Measurements from ENCODE around the gene PCYT1A.
"Not testable (repeated sequence)": the region's sequence is repeated elsewhere in the genome, so short reads cannot be mapped to it uniquely, and the experiment has no call there.

PCYT1A gene
- 47.7 to 67.9 reads per million in 2 donors for total RNA-seq

DNA sequence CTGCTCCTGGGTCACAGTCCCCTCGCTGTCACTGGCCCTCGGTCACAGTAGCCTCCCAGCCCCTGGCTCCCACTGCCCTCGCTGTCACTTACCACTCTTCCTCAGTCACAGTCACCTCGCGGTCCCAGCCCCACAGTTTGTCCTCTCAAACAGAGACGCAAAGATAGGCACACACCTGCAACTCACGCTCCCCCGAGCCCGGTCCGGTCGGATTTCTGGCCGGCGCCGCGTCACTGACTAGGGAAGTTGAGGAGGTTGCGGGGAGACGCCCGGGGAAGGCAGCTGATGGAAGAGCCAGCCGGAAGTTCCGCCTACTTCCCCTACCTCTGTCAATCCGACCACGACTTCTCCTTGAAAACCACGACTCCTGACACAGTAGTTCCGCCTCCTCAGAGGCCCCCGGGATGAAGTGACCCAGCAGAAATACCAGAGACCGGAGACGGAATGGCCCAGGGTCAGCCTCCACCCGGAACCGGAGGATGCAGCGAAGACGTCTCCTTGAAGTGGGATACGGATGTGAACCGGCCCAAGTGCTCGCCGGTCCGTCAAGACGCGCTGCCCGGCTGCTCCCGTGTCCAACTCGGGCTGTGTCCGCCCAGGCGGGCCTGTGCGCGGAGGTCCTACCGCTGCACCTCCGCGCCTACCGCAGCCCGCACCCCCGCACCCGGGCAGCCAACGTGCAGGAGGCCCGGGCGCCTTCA lies at the start of gene PCYT1A:
Gene PCYT1A (minus strand): TSS at position 287 of the 701 bp plus-strand sequence. CDS start 17,195 bp downstream, outside the sequence.
- DNase-seq = peak; percentile 50 to 90 (median 64)

DNA sequence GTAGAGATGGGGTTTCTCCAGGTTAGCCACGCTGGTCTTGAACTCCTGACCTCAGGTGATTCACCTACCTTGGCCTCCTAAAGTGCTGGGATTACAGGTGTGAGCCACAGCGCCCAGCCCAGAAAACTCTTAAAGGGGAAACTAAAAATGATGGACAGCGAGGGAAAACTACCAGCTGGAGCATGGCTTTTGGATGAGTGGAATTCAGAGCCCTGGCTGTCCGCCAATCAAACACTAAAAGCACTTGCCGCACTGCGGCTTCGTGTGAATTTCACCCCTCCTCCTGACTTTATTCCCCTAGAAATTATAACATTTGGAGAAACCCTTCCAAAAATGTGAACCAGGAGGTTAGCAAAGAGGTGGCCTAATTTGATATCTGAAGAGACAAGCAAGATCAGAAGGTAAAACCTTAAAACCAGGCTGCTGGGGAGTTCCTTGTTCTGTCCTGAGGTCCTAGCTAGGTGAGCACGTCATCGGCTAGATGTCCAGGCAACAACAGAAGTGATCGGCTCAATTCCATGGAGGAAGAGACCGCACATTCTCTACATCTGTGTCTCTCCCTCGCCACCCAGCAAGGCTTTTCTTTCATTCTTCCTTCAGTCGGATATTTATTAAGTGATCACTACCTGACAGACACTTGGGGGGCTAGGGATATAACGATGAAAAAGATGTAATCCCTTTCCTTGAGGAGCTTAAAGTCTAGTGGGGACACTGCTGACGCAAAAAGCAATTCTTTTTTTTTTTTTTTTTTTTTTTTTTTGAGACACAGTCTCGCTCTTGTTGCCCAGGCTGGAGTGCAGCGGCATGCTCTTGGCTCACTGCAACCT lies 49.0 kb upstream of the PCYT1A start:
- no peak for DNase-seq

DNA sequence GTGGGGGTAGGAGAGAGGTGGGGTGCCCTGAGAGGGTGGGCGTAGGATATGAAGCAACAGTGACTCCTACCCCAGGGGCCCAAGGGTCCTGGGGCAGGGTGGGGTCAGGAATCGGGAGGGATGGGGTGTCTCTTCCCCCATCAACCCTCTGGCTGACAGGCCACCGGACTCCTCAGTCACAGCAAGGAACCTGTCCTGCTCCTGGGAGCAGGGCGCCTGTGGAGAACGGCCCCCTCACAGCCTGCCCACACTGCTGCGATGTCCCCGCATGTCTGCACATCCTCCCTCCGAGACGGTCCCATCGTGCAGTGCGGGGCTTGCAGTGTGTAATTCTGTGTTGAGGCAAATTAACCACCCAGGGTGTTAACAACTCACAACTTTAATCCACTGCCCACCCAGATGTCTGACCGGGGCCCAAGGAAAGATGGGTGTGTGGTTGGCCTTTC lies 48.0 kb upstream of the PCYT1A start:
- DNase-seq = no peak

DNA sequence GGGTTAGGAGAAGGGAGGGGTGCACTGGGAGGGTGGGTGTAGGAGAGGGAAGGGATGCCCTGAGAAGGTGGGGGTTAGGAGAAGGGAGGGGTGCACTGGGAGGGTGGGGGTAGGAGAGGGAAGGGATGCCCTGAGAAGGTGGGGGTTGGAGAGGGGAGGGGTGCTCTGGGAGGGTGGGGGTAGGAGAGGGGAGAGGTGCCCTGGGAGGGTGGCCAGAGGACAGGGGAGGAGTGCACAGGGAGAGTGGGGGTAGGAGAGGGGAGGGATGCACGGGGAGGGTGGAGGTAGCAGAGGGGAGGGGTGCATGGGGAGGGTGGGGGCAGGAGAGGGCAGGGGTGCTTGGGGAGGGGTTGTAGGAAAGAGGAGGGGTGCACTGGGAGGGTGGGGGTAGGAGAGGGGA lies 47.5 kb upstream of the PCYT1A start:
- DNase-seq = no peak

DNA sequence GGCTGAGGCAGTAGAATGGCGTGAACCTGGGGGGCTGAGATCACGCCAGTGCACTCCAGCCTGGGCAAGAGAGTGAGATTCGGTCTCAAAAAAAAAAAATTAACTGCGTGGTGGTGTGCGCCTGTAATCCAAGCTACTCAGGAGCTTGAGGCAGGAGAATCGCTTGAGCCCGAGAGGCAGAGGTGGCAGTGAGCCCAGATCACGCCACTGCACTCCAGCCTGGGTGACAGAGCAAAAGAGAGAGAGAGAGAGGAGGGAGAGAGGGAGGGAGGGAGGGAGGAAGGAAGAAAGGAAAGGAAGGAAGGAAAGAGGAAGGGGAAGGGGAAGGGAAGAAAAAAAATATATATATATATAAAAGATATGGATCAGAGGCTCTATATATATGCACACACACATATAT lies 44.6 kb upstream of the PCYT1A start:
- no peak for DNase-seq

DNA sequence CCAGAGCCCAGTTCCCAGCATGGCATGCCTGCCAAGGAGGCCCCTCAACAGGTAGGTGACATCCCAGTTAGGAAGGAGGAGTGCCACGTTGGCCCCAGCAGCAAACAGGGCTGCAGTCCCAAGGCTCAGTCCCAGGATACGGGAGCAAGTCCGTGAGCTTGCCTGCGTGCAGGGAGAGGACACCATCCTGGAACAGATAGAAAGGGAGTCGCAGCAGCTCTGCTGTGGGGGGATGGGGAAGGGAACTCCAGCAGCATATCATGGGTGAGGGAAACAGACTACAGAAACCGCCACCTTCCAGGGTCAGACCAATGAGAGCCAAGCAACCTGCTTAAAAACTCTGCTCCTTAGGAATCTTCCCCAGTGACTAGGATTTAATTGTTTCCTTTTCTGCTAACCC lies 39.9 kb upstream of the PCYT1A start:
- no peak for DNase-seq

DNA sequence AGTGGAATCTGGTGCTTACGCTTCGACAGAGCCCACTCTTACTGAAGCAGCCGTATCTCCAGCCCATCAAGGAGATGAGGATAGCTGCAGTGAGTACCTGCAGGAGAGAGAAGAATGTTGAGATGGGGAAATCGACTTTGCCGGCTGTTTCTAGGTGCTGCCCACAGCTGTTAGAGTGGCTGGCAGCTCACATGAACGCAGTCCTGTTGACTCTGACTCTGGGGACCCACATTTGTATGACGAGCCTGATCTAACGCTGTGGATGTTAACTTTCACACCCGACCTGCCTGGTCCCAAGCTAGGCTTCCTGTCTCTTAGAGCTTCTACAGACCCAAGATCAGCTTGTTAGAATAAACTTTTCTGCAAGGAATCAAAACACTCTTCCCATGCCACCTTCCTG lies 39.4 kb upstream of the PCYT1A start:
- no peak for DNase-seq

DNA sequence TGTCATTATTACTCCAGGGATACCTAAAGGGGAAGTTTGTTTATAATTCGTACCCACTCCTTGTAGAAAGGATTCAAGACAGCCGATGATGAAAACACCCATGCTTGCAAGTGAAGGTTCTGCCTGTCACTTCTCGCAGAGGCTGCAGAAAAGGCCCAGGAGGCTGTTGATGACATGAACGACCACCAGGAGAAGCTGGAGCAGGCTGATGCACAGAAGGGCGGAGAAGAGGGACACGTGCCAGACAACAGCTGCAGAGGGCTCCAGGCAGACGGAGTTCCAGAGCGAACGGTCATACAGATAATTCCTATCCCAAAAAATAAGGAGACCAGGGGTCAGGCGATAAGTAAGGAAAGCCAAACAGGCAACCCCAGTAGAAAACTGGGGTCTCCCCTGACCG lies 36.2 kb upstream of the PCYT1A start:
- DNase-seq = no peak

DNA sequence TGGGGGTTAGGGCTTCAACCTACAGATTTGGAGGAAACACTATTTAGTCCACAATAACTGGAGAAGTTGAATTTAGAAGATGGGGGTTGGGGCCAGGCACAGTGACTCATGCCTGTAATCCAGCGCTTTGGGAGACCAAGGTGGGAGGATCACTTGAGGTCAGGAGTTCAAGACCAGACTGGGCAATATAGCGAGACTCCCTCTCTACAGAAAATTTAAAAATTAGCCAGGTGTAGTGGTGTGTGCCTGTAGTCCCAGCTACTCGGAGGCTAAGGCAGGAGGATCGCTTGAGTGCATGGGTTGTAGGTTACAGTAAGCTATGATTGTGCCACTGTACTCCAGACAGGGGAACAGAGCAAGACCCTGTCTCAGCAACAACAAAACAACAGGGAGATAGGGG lies 35.5 kb upstream of the PCYT1A start:
- no peak for DNase-seq

DNA sequence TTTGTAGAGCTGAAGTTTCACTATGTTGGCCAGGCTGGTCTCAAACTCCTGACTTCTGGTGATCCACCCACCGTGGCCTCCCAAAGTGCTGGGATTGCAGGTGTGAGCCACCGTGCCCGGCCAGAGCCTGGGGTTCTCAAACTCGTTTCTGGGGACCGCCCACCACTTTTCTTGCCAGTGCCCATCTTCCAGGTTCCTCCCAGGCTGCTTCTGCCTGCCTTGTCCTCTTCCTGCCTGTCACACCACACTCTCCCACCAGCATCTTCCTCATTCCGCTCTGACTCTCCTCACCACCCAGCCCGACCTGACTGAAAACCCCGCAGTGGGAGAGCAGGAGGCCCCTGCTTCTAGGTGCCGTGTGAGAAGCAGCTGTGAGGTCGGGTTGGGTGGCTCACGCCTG lies 33.6 kb upstream of the PCYT1A start:
- no peak for DNase-seq

DNA sequence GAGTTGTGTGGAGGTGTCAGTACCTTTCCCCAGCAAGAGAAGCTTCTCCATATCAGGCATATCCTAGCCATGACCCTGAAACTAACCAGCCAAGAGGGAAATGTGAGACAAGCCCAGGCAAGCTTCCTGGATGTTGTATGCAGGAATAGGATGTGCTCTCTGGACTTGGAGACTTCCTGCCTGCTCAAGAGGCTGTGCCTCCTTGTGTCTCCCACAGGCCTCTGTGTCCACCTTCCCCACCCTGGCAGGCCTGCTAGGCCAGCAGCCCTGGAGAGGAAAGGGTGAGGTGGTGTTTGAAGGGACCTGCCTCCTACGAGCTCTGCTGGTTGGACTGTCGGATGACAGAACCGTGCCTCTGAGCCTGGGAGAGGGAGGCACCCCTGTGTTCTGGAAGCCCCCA lies 32.6 kb upstream of the PCYT1A start:
- DNase-seq = no peak

DNA sequence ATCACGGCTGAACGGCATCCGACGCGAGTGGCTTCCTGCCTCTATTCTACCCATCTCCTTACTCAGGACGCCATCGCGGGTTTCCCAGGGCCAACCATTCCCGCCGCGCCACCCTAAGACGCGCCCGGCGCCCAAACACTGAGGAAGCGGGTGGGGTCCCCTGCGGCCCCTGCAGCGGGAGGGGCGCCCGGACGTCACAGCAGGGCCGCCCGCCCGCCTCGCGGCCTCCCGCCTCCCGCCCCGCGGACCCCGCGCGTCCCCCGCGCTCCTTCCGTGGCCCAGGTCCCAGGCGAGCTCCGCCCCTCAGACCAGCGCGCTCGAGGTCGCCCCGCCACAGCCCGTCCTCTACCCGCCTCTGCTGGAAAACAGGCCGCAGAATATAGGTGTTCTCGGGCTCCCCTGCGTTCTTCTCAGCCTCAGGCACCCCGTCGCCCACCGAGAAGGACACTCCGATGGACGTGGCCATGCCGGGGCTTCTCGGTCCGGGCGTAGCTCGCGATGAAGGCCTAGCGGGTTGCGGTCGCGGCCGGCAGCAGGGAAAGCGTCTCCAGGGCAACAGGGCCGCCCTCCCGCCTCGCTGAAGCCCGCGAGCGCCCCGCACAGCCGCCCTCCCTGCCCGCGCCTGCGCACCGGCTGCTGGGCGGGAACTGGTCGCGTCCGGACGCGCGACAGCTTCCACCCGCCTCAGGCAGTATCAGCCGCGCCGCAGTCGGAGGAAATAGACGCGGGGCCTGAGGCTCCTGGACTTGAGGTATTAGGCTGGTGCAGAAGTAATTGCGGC lies 30.4 kb upstream of the PCYT1A start, which contains the start of gene DYNLT2B:
Gene DYNLT2B (minus strand): TSS at position 554 of the 781 bp plus-strand sequence. CDS start 88 bp downstream, at position 466.
- peak; percentile 77 to 96 (median 83) for DNase-seq

DNA sequence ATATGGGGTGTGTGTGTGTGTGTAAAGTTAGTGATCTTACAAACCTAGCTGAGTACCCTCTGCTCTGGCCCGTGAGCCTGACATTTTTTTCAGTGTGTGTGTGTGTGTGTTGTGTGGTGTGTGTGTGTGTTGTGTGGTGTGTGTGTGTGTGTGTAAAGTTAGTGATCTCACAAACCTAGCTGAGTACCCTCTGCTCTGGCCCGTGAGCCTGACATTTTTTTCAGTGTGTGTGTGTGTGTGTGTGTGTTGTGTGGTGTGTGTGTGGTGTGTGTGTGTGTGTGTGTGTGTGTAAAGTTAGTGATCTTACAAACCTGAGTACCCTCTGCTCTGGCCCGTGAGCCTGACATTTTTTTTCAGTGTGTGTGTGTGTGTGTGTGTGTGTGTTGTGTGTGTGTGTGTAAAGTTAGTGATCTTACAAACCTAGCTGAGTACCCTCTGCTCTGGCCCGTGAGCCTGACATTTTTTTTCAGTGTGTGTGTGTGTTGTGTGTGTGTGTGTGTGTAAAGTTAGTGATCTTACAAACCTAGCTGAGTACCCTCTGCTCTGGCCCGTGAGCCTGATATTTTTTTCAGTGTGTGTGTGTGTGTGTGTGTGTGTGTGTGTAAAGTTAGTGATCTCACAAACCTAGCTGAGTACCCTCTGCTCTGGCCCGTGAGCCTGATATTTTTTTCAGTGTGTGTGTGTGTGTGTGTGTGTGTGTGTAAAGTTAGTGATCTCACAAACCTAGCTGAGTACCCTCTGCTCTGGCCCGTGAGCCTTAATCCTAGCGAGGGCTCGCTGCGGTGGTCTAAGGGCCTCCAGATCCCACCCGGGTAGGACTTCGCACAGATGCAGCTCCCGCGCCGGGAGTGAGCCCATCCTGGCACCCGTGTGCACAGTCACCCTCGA lies 29.5 kb upstream of the PCYT1A start:
- peak in 1 of 5 experiments; percentile 55 for DNase-seq

DNA sequence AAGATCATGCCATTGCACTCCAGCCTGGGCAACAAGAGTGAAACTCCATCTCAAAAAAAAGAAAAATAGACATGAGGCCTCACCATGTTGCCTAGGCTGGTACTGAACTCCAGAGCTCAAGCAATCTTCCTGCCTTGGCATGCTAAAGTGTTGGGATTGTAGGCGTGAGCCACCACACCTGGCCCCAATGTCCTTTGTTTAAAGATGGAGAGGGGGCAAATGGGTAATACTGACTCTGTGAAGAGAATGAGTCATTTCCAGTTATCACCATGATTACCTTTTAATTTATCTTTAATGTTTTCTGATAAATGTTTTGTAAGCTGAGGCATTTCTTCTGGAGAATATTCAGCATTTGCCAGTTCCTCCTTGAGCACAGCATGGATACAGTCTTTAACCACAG lies 28.3 kb upstream of the PCYT1A start:
- no peak for DNase-seq

DNA sequence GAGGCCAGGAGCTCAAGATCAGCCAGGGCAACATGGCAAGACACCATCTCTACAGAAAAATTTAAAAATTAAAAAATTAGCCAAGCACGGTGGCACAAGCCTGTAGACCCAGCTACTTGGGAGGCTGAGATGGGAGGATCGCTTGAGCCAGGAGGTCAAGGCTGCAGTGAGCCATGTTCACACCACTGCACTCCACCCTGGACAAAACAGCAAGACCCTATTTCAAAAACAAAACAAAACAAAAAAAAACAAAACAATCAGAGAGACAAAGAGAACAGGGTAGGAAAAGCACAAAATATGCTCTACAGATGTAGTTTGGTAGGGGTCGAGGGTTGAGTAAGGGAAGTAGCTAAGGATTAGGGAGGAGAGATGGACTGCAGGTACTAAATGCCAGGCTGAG lies 27.1 kb upstream of the PCYT1A start:
- DNase-seq = no peak

DNA sequence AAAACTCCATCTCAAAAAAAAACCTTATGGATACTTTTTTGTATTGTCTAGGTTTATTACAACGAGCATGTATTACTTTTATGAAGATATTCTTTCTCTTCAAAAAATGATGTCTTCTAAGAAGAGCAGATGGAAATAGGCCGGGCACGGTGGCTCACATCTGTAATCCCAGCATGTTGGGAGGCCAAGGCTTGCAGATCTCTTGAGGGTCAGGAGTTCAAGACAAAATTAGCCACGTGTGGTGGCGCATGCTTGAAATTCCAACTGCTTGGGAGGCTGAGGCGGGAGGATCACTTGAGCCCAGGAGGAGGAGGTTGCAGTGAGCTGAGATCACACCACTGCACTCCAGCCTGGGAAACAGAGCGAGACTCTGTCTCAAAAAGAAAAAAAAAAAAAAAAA lies 26.6 kb upstream of the PCYT1A start:
- not testable (repeated sequence) for DNase-seq

DNA sequence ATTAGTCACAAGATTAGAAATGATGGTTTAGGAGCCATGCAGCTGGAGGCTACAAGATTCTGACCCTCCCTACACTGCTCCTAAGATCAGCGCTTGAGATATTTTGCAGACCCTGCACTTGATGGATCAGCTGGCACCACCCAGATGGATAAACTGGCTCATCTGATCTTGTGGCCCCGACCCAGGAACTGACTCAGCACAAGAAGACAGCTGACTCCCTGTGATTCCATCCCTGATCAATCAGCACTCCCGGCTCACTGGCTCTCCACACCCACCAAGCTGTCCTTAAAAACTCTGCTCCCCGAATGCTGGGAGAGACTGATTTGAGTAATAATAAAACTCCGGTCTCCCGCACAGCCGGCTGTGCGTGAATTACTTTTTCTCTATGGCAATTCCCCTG lies 15.4 kb upstream of the PCYT1A start:
- DNase-seq = not testable (repeated sequence)

DNA sequence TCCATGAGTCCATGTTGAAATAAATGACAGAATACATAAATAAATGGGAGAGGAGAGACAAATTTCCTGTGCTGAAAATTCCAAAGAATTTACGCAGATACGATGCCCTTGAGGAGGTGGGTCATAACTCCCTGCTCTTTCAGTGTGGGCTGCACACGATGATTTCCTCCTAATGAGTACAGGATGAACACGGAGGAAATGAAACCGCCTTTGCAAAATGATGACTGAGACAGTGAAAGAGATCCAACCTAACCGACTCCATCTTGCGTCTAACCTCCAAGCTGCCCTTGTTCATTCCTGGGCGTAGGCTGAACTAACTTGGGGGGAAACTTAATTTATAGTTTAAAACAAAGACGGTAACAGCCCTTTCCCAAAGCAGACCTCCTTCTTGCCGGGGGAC lies 15.0 kb upstream of the PCYT1A start:
- peak in 1 of 5 experiments; percentile 33 for DNase-seq

DNA sequence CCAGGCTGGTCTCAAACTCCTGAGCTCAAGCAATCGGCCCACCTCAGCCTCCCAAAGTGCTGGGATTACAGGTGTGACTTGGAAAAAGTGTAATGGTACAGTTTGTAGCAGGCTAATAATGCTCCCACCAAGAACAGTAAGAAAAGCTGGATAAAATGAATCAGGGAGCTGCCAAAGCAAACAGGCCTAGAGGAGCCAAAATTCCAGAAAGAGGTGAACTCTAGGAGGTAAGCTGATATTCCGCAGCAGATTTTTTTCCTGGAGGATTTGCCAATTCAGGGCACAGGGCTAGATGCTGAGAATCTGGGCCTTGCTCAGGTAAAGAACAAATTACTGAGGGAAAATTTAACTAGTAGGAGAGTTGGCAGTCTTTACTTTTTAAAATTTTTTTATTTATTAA lies 11.0 kb upstream of the PCYT1A start:
- DNase-seq = no peak

DNA sequence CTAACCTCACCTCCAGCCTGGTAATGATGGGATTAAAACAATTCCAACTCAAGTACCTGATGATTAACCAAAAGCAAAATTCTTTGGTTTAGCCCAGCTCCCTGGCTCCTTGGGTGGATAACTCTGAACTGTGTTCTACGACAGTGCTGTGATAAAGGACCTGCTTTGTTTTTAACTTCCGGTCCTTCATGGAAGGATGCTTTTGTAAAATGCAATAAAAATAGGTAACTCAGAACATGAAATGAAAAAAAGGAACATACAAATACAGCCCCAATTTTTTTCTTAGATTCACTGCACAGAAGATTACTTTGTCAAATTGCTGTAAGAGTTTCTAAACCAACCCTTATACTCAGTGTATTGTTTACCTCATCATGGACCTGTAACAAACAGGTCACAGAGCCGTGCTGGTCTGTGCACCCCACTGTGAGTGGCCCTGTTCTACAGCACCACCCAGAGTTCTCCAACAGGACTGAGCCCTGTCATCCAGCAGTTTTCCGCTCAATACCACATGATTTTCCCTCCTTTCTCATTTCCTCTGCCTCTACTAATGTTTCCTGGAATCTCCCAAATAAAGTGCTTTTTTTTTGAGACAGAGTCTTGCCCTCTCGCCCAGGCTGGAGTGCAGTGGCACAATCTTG lies 4.9 kb upstream of the PCYT1A start:
- DNase-seq = no peak

DNA sequence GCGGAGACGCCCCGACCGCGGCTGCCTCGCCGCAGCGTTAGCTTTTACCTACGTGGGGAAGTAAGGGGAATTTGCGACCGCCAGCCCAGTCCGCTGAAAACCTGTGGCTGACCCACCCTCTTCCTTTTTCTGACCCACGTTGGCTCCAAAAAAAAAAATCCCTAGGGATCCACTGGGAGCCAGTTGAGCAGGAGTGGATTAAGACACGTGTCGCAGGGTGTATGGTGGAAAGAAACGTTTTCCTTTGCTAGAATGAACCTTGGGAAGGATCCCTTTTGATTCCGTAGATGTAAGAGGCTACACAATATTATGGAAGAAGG lies 575 bp upstream of the PCYT1A start:
- DNase-seq = peak in 1 of 5 experiments; percentile 56

DNA sequence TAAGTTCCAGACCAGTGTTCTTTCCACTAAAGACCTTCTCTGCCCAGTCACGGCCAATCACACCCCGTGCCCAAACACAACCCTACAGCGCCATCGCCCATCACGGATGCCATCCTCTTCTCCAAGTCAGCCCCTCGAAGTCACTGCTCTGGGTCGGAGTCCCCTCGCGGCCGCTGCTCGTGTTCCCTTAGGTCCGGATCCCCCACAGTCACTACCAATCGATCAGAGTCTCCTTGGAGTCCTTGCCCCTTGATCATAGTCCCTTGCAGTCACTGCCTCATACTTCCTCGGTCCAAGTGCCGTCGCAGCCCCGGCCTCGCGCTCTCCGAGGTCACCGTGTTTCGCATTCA lies 461 bp downstream of the PCYT1A start:
- DNase-seq = peak in 3 of 5 experiments; percentile 3 to 41 (median 13)
